Inferior parietal cortex (tissue), 1 donor: ENCODE results near the gene ST3GAL3.

ENCODE experiments used
- DNase-seq: peaks from one replicate; pipeline ENCODE4 v3.0.0-alpha.2; 2016; ENCODE audit errors: extremely low spot score

ST3GAL3 gene

DNA sequence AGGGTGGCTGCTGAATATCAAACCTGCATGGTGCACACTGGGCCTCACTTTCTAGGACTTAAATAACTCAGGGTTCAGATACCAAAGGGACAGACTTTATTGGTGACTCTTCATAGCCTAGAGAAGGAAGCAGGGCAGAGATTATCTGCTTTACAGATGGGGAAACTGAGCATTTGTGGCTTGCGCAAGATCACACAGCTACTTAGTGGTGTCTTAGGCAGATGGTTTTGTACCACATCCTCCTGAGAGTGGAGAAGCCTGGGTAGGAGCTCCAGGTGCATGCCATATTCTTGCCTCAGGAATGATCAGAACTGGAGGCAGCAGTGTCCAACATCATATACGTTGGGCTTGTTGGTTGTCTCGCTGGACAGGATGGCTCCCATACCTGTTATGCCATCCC lies 255.7 kb downstream of the ST3GAL3 start:
- DNase-seq = no peak

DNA sequence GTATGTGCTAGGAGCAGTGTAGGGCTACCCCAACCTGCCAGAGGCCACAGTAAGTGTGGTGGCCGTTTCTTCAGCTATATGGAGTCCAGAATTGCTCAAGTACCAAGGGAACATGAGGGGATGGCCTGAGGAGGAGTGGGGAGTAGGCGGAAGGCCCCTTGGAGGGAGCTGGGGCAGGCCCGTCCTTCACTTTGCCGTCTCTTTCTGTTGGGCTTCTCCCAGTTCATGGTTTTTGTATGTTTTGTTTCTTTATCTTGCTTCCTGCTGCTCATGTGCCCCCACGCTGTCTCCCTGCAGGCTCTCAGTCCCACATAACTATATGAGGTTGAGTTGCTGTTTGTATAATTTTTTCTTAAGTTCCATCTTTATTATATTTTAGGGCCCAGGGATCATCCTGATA lies 256.6 kb downstream of the ST3GAL3 start:
- no peak for DNase-seq

DNA sequence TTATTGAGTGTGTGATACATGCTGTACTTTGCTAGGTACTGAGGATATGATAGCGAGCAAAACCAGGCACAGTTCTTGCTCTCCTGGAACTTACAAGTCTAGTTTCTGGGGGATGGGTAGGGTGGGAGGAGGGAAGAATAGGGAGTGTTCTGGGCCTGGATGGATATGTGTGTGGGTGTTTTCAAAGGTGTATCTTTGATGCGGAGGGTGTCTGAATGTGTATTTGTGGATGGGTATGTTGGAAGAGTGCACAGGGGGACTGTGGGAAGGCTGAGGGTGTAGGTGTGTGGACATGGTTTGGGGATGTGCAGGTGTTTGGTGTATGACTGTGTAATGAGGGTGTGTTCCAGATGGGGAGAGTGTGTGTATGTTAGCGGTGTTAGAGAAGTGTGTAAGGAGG lies 258.0 kb downstream of the ST3GAL3 start:
- no peak for DNase-seq

DNA sequence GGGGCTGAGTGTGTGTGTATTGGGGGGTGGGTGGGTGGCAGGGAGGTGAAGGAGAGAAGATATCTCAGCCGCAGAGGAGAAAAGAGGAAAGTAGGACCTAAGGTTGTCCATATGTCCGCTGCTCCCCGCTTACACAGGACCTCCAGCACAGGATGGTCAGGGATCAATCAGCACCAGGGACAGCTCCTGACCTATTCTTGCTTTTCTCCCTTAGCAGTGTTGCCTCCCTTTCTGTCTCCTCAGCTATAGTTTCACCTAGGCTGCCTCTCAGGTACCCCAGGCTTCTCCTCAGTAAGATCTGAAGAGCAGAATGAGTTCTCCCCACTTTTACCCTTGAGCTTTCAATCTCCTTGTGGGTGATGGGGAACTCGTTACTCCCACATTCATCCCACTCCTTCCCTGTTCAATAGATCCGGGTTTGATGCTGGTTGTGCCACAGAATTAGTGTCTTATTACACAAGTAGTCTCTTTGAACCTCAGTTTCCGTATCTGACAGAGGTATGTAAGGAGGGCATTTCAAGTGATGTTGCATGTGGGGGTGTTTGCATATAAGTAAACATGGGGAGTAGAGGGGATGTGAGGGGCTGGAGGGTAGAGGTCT lies 261.1 kb downstream of the ST3GAL3 start:
- no peak for DNase-seq

DNA sequence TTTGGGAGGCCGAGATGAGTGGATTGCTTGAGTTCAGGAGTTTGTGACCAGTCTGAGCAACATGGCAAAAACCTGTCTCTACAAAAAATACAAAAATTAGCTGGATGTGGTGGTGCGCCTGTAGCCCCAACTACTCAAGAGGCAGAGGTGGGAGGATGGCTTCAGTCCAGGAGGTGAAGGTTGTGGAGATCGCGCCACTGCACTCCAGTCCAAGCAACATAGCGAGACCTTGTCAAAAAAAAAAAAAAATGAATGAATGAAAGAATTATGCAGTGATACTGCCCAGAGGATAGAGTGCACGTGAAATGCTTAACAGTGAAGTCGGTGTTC lies 262.0 kb downstream of the ST3GAL3 start:
- DNase-seq = no peak

DNA sequence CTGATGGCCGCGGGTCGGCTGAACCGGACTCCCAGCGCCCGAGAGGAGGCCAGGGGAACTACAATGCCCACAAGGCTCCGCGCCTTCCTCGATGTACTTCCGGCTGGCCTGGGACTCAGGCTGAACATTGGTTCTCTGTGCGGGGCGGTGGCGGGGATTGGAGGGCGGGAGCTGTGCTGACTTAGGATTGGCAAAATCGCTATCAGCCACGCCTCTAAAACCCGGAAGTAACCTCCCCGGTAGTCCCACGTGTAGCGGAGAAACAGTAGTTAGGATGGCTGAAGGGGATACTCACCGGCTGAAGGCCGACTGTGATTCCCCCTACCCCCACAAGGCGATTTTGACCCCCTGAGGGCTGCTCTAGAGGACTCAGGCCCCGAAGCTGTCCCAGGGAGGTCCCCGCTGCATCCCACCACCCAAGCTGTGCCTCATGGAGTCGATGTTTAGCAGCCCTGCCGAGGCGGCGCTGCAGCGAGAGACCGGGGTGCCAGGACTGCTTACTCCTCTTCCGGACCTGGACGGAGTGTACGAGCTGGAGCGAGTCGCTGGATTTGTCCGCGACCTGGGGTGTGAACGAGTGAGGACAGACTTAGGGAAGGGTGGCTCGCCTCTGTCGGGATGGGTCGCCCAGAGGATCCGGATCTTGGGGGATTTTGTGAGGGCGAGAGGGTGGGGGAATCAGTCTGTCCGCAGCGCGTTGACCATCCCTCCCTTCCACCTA lies 262.6 kb downstream of the ST3GAL3 start, which contains the start of gene DPH2:
Gene DPH2, plus strand, starts transcription at position 265 of the 721 bp plus-strand sequence. Its CDS starts 166 bp downstream, at position 431.
- peak; percentile 97 for DNase-seq

DNA sequence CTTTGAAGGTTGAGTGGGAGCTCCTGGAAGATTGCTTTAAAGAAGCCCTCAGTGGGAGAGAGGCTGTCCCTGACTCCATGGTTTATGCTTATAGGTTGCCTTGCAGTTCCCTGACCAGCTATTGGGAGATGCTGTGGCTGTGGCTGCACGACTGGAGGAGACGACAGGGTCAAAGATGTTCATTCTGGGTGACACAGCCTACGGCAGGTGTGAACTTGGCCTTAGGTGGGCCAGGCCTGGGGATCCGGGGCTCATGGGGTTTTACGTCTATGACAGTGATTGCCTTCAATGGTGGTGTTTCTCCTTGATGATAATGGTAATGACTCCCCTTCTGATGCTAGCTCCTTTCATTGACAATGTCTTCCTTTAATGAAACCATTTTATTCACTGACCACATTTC lies 263.2 kb downstream of the ST3GAL3 start:
- DNase-seq = no peak

DNA sequence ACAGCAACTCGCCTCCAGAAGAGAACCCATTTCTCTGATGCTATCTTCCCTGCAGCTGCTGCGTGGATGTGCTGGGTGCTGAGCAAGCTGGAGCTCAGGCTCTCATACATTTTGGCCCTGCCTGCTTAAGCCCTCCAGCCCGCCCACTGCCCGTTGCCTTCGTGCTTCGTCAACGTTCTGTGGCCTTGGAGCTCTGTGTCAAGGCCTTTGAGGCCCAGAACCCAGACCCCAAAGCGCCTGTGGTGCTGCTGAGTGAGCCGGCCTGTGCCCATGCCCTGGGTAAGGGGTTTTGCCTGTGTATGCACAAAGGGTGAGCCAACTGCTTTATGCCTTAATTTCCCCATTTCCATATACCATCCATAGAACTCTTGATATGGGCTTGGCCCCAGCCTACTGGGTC lies 263.6 kb downstream of the ST3GAL3 start:
- DNase-seq = no peak

DNA sequence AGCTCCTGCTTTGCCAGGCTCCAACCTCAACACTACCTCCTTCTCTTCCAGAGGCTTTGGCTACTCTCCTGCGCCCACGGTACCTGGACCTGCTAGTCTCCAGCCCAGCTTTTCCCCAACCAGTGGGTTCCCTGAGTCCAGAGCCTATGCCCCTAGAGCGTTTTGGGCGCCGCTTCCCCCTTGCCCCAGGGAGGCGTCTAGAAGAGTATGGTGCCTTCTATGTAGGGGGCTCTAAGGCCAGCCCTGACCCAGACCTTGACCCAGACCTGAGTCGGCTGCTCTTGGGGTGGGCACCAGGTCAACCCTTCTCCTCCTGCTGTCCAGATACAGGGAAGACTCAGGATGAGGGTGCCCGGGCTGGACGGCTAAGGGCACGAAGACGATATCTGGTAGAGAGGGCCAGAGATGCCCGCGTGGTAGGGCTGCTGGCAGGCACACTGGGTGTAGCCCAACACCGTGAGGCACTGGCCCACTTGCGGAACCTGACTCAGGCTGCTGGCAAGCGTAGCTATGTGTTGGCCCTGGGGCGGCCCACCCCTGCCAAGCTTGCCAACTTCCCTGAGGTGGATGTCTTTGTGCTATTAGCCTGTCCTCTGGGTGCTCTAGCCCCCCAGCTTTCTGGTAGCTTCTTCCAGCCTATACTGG lies 264.1 kb downstream of the ST3GAL3 start:
- DNase-seq = no peak

DNA sequence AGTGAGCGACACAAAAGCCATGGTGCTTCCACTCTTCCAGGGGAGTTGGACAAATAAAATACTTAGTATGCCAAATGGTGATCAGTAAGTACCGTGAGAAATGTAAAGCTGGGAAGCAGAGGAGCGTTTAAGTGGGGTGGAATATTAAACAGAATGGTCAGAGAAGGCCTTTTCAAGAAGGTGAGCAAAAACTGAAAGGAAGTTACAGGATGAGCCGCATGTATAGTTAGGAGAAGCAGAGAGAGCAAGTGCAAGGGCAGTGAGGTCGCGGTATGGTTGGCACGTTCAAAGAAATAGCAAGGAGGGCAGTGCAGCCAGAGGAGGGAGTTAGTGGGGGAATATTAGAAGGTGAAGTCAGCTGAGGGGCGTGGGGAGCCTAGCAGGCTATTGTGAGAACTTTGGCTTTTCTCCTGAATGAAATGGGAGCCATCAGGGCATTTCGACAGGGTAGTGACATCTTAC lies 266.7 kb downstream of the ST3GAL3 start:
- DNase-seq = no peak

DNA sequence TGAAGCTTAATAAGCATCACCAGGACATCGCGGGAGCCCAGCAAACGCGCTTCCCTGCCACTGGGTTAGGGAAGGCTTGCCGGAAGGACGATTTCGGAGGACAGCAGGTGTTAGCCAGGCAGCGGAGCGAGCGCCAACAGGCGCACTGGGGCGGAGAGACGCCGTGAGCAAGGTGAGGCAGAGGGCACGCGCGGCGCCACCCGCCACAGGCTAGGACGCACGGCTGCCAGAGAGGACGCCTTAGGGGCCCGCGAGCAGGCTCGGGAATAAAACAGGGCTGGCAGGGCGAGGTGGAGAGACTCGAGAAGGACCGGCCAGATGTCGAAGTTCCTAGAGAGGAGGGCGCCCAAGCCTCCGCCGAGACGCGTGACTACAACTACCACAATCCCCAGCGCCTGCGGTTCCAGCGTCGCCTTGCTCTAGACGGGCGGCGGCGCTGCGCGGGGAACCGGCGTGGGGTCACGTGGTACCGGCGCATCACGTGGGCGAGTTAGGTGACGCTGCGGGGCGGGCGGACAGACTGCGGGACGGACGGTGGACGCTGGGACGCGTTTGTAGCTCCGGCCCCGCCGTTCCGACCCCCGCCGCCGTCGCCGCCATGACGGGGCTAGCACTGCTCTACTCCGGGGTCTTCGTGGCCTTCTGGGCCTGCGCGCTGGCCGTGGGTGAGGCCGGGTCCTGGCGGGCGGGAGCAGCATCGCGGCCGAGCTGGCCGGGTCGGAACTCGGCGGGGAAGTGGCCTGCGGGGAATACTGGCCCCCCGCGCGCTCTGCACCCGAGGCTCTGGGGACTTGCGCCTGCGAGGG lies 267.3 kb downstream of the ST3GAL3 start, which contains the start of gene ATP6V0B:
Gene ATP6V0B, plus strand, starts transcription at position 518 of the 806 bp plus-strand sequence. Its CDS starts 81 bp downstream, at position 599.
- DNase-seq = peak; percentile 98

DNA sequence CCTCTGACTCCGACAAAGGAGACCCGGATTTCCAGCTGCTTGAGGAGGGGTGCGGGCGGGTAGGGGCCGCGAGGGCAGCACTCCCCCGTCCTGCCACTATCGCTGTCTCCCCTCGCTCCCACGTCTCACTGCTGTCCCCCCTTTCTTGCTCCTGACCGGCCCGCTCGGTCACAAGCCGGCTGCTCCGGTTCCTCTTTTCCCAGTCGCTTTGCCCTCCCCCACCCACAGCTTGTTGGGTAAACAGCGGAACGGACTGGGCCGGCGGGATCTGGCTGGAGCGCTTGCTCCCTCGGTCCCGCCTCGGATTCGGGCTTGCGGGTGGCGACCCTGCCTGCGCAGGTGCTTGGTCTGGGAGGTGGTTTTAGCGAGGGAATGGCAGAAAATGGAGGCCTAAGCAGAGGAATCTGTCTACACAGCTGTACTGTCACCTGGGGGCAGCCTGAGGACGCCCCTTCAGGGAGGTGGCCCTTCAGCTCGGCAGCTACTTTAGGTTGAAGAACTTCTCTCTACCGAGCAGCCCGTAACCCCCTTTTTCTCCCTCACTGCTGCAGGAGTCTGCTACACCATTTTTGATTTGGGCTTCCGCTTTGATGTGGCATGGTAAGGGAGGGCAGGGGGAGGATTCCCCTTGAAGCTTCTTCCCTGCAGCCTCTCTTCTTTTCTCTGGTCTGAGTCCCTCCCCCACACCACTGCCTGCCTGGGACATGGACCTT lies 268.1 kb downstream of the ST3GAL3 start:
- no peak for DNase-seq

DNA sequence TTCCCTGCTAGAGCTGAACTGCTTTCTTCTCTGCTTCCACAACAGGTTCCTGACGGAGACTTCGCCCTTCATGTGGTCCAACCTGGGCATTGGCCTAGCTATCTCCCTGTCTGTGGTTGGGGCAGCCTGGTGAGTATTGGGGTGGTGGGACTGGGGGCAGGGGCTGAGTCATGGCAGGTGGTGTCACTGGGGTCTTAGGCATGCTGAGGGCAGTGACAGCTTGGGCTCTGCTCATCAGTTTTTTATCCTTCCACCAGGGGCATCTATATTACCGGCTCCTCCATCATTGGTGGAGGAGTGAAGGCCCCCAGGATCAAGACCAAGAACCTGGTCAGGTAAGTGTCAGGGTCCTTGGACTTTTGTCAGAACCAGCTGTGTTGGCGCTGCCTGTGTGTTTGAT lies 268.7 kb downstream of the ST3GAL3 start:
- no peak for DNase-seq

DNA sequence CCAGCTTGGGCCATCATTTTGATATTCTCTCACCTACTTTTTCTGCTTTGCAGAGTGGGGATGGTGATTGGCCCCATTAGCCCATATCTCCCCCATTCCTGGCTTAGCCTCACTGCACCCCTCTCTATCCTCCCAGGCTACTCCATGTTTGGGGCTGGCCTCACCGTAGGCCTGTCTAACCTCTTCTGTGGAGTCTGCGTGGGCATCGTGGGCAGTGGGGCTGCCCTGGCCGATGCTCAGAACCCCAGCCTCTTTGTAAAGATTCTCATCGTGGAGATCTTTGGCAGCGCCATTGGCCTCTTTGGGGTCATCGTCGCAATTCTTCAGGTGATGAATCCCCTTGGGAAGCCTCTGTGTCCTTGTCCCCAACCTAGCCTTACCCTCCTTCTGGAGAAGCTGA lies 269.6 kb downstream of the ST3GAL3 start:
- no peak for DNase-seq

DNA sequence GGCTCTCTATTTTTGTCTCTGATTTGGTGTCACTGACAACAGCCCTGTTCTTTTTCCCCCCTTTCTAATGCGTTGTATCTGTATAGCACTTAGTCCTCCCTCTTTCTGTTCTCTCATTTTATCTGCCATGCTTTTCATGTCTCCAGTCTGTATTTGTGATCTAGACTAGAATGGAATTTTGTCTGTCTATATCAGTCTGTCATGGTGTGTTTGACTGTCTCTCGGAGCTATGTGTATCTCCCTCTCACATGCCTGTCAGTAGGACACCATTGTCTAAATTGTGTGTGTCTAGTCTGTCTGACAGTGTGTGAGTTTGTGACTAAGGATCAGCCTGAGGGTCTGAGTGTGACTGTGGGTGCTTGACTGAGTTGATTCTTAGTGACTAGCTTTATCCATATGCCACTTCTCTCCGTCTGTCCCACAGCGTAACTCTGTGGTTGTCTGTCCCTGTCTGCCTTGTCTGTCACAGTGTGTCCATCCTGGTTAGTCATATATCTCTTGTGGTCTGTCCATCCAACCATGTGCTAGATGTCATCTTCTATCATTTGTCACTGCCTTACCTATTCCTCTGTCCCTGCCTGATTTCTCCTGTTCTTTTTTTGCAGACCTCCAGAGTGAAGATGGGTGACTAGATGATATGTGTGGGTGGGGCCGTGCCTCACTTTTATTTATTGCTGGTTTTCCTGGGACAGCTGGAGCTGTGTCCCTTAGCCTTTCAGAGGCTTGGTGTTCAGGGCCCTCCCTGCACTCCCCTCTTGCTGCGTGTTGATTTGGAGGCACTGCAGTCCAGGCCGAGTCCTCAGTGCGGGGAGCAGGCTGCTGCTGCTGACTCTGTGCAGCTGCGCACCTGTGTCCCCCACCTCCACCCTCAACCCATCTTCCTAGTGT lies 270.3 kb downstream of the ST3GAL3 start:
- DNase-seq = no peak

DNA sequence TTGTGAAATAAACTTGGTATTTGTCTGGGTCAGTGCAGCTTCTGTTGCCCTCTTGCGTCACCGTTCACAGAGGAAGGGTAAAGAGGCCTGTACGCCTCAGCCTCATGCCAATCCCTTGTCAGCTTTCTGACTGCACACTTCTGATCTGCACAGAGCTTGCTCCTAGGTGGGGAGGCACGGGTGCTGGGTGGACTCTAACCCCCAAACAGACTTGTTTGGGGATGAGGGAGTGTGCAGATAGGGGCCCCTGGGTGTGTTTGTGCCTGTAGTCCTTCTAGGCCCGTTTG lies 270.9 kb downstream of the ST3GAL3 start:
- no peak for DNase-seq

DNA sequence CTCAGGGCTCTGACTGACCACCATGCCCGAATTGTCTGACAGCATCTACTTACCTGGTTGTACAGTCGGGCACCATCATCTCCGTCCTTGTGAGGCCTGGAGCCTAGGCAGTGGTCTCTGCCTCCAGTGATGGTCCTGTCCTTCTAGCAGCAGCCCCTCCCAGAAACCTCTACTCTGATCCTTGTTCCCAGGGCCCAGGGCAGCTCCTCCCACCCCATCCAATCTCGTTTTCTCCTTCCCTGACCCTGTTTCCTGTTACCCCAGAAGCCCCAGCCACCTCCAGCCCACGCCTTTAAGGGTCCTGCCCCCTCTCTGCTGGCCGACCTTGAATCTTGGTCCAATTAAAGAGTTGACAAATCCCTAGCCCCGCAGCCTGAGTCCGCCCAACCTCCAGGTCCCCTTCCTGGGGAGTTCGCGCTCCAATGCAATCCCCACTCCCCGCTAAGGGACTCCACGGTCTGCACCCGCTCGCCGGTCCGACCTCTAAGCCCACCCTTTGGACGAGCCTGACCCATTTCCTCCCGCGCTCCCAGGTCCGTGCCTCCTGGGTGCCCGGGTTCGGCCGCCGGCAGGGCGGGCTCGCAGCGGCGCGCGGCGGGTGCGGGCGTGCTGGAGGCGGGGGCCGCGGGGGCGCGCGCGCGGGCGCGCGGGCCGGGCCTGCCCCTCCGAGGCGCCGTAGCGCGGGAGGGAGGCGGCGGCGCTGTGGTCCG lies 271.4 kb downstream of the ST3GAL3 start, which contains the start of gene B4GALT2:
Gene B4GALT2, plus strand, starts transcription at position 660 of the 710 bp plus-strand sequence. CDS start 1,951 bp downstream, outside the sequence.
- DNase-seq = no peak

DNA sequence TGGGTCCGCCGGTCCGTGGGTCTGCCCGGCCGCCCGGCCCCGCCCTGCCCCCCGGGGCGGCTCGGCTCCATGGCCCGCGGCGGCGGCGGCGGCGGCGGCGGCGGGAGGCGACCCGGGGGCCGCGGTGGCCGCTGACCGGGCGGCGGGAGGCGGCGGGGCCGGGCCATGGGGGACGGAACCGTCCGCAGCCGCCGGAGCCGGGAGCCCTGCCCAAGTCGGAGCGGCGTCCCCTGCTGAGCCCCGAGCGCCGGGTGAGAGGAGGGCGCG lies 271.9 kb downstream of the ST3GAL3 start:
- DNase-seq = no peak

DNA sequence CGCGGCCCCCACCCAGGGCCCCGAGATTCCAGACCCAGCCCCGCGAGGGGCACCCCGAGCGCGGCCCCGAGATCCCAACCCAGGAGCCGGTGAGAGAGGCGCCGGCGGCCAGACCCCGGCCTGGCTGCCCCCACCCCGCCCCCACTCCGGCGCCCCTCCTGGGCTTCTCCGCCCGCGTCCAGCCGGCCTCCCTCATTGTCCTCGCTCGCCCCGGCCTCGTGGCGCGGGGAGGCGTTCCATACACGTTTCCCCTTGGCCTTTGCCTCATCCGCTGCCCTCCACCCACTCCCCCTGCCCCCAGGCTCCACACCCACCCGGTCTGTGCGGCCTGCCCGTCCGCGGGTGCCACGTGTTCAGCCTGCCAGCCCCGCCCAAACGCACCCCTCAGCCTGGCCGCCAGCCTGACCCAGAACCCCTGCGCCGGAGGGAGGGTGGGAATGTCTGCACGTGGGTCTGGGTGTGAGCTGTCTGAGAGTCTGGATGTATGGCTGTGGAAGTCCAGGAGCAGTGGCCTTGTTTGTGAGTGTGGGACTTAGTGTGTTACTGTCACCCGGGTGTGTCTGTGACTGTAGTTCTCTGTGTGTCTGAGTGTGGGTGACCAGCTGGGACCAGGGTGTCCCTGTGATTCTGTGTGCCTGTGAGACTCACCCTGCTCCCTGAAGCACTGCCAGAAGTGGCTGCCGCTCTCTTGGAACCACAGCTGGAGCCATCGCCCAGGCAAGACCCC lies 272.4 kb downstream of the ST3GAL3 start:
- no peak for DNase-seq
